A673 (cell line): ENCODE measurements around the gene KCTD20. TPM values are rescaled to one million over a fixed set of nuclear protein-coding genes. Genes with fewer than 3 reads are reported as not detected.

Experiments
- BruUV-seq: library from RNA; stranded (reverse); fragments of 400-500 nt; replicated peaks from 2 replicates; lab custom pipeline; 2021; lab: Mats Ljungman, UMichigan
- CTCF ChIA-PET: fragments of 300-600 bp; sonication (Branson Sonifier 250); formaldehyde crosslinking; loops from one replicate; lab custom pipeline; 2022; ENCODE audit warnings: antibody characterized with exemption; lab: Charles Lee
- POLR2A ChIA-PET: fragments of 300-600 bp; sonication (Branson Sonifier 250); formaldehyde crosslinking; loops from one replicate; lab custom pipeline; 2022; ENCODE audit warnings: antibody characterized with exemption; ENCODE audit not compliant: low non-redundant PET; lab: Charles Lee
- DNase-seq: peaks from one replicate; pipeline ENCODE4 v3.0.0-alpha.2; 2015; ENCODE audit warnings: low spot score
- H3K27ac ChIP-seq: fragments of 200-600 bp; sonication (generic); 2 replicates; pipeline ENCODE4 v1.5.1; 2016; ENCODE audit warnings: mixed run types, low read depth, mild to moderate bottlenecking, mixed read lengths, antibody characterized with exemption, low read length; ENCODE audit not compliant: poor library complexity, severe bottlenecking
- H3K27me3 ChIP-seq: fragments of 200-600 bp; sonication (generic); replicated peaks from 2 replicates; pipeline ENCODE4 v1.6.1; 2017; ENCODE audit warnings: mixed run types, low read depth, mild to moderate bottlenecking, mixed read lengths, antibody characterized with exemption, low read length; ENCODE audit not compliant: insufficient read depth, poor library complexity
- H3K36me3 ChIP-seq: fragments of 200-600 bp; sonication (generic); 2 replicates; pipeline ENCODE4 v1.6.1; 2016; ENCODE audit warnings: mixed run types, mild to moderate bottlenecking, mixed read lengths, antibody characterized with exemption, low read length; ENCODE audit not compliant: insufficient read depth, poor library complexity, severe bottlenecking
- H3K4me1 ChIP-seq: fragments of 200-600 bp; sonication (generic); 2 replicates; pipeline ENCODE4 v1.6.1; 2017; ENCODE audit warnings: mixed run types, mild to moderate bottlenecking, mixed read lengths, antibody characterized with exemption, low read length; ENCODE audit not compliant: insufficient read depth, poor library complexity, severe bottlenecking
- H3K4me3 ChIP-seq: fragments of 200-600 bp; sonication (generic); 2 replicates; pipeline ENCODE4 v1.5.1; 2016; ENCODE audit warnings: low read depth, mixed run types, mild to moderate bottlenecking, mixed read lengths, low read length; ENCODE audit not compliant: poor library complexity, severe bottlenecking
- H3K9me3 ChIP-seq: fragments of 200-600 bp; sonication (generic); 2 replicates; pipeline ENCODE4 v1.6.1; 2016; ENCODE audit warnings: mixed run types, low read depth, mild to moderate bottlenecking, mixed read lengths, antibody characterized with exemption, low read length; ENCODE audit not compliant: poor library complexity, severe bottlenecking
- EZH2 ChIP-seq: fragments of 200-600 bp; sonication (generic); IDR thresholded peaks from 2 replicates; pipeline ENCODE4 v1.6.1; 2017; ENCODE audit warnings: borderline replicate concordance, low read depth, mild to moderate bottlenecking, mixed read lengths, antibody characterized with exemption, low read length; ENCODE audit not compliant: poor library complexity, severe bottlenecking
- intact Hi-C: fragments of 100-400 bp; cut with micrococcal nuclease; formaldehyde crosslinking; loops from one replicate; pipeline ENCODE4 v1.10.0; 2022; ENCODE audit not compliant: unreplicated experiment
- total RNA-seq: library from RNA; stranded (reverse); gene quantifications from 2 replicates; pipeline ENCODE4 v1.2.3, GENCODE V29; 2021
- TF ChIP-seq, protein P1 (sequence below): fragments of 300-800, 200-600 bp; sonication (generic); conservative IDR thresholded peaks from 2 replicates; pipeline ENCODE4 v1.5.1; 2017; ENCODE audit warnings: low read depth, mild to moderate bottlenecking, antibody characterized with exemption, low read length, moderate library complexity, mixed read lengths

Gene KCTD20
- total RNA-seq, 1 experiment from 2014 or later, result 72.6 TPM

DNA sequence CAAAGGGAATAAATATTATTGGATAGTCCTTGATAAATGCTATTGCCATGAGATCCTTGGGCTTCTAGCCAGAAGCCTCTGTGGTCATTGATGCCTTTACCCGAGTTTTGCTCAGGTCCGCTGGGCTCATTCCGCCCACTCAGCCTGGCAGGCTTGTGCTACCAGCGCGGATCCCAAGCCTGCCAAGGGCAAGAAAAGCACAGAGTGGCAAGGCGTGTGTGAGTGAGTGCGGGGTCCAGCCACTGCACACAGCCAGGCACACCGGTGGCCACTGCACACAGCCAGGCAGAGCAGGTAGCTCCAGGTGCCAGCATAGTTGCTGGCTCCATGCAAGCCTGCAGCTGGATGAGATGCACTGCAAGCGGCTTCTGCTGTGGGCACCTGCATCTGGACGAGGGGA is 65.7 kb downstream of the KCTD20 start:
- no TSS peak for BruUV-seq
- ChIA-PET CTCF (no interaction called here), POLR2A (interaction anchor here (0.6 kb wide), 1 partner anchor 15 kb away, joined by 3 read pairs; no protein-coding TSS in a partner anchor)

DNA sequence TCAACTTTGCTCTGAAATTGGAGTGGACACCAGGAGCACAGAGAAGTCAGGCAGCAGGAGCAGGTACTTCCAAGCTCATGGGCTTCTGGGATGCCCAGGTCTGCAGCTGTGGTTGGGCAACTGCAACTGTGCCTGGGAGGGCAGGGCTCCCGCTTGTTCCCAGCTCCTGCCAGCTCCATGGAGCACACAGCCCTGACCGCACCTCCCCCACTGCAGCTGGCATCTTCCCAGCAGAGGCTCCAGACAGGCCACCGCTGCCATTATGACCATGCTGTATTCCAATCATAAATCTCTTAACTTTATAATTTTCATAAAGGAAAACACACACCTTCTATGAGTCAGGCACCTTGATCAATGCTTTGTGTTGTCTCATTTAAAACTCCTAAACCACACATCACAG is 67.6 kb downstream of the KCTD20 start:
- intact Hi-C loops, result no loop called here
- TF ChIP-seq, protein P1, sequence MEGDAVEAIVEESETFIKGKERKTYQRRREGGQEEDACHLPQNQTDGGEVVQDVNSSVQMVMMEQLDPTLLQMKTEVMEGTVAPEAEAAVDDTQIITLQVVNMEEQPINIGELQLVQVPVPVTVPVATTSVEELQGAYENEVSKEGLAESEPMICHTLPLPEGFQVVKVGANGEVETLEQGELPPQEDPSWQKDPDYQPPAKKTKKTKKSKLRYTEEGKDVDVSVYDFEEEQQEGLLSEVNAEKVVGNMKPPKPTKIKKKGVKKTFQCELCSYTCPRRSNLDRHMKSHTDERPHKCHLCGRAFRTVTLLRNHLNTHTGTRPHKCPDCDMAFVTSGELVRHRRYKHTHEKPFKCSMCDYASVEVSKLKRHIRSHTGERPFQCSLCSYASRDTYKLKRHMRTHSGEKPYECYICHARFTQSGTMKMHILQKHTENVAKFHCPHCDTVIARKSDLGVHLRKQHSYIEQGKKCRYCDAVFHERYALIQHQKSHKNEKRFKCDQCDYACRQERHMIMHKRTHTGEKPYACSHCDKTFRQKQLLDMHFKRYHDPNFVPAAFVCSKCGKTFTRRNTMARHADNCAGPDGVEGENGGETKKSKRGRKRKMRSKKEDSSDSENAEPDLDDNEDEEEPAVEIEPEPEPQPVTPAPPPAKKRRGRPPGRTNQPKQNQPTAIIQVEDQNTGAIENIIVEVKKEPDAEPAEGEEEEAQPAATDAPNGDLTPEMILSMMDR, result no peak
- no peak for TF ChIP-seq EZH2
- no peak overlapping the region for H3K4me3 ChIP-seq
- H3K27ac ChIP-seq, result no peak overlapping the region
- ChIA-PET CTCF (no interaction called here), POLR2A (no interaction called here)
- BruUV-seq, result no TSS peak
- peaks cover 9% of the 10 kb centered on the region for H3K36me3 ChIP-seq
- DNase-seq, result no peak
- H3K27me3 ChIP-seq, result no peaks in the 10 kb centered on the region
- H3K9me3 ChIP-seq, result no peaks in the 10 kb centered on the region
- no peaks in the 10 kb centered on the region for H3K4me1 ChIP-seq

More for the DNA sequence above, 65.7 kb downstream of the KCTD20 start:
- Histone ChIP-seq H3K36me3 (no peaks in the 10 kb centered on the region), H3K4me3 (no peak overlapping the region), H3K27me3 (no peaks in the 10 kb centered on the region), H3K4me1 (no peaks in the 10 kb centered on the region), H3K27ac (no peak overlapping the region), H3K9me3 (no peaks in the 10 kb centered on the region)
- DNase-seq, result no peak
- intact Hi-C loops, result no loop called here
- TF ChIP-seq, protein P1, result no peak
- no peak for TF ChIP-seq EZH2

- Histone ChIP-seq H3K36me3 (peaks cover 9% of the 10 kb centered on the region), H3K4me3 (no peak overlapping the region), H3K27ac (no peak overlapping the region), H3K9me3 (no peaks in the 10 kb centered on the region), H3K4me1 (no peaks in the 10 kb centered on the region), H3K27me3 (no peaks in the 10 kb centered on the region)
- intact Hi-C loops, result no loop called here
- no peak for DNase-seq
- TF ChIP-seq, protein P1, result no peak
- TF ChIP-seq EZH2, result no peak
- ChIA-PET POLR2A (no interaction called here), CTCF (interaction anchor here (0.5 kb wide), 1 partner anchor 85 kb away, joined by 5 read pairs; no protein-coding TSS in a partner anchor)
- no TSS peak for BruUV-seq
Observed at GRCh38 chr6:36514554-36515456, 72.0 kb downstream of the KCTD20 start.
